Measurements from ENCODE around the gene OR5H14.

DNA sequence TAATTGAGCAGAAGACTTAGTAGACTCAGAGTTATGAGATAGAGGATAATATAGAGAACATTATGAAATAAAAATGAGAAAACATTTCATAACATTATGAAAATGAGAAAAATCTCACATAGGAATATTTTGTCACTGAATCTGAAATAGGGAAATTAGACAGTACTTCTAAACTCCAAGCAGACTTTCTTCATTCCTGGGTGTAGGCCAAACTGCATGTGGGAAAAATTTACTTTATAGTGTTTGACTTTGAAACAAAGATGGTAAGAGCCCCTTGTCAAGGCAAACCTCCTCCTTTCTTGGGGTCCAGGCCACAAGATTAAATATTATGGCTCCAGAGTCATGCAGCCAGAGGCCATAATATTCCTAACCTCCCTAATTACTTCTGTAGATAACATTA, 6.7 kb upstream of the OR5H14 start:
- TF ChIP-seq CTCF (IDR thresholded peaks at IDR 0.05) (no peak), POLR2A (IDR thresholded peaks at IDR 0.05) (no peak)

Measured in lower leg skin (tissue), 3 donors.